GM21528 (cell line): ENCODE measurements around the gene CCR2.
"Not testable (repeated sequence)": the region's sequence is repeated elsewhere in the genome, so short reads cannot be mapped to it uniquely, and the experiment has no call there.

Experiments
- ATAC-seq: cut with Tn5 transposase; IDR thresholded peaks from one replicate; pipeline ENCODE4 v1.9.1; 2021; ENCODE audit warnings: mild to moderate bottlenecking, moderate library complexity; ENCODE audit not compliant: unreplicated experiment, low FRiP score

CCR2 gene

GRCh38 chr3:46400000-46400734 is 46.3 kb downstream of the CCR2 start:
- no peak for ATAC-seq

- ATAC-seq = no peak
Observed at GRCh38 chr3:46400846-46401245, 46.9 kb downstream of the CCR2 start.

DNA sequence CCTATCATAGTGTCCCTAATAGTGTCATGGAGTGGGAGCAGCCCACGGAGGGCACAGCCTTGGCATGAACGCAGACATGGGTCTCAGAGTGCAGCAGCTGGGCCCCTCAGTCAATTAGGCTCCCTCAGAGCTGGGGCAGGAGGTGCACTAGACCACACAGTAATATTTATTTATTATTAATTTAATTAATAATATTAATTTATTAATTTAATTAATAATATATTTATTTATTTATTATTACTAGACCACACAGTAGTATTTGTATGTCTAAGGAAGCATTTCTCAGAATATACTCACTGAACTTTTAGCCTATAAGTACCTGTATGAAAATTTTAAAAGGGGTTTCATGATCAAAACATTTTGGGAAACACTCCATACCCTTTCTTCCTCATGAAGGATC is 47.7 kb downstream of the CCR2 start:
- ATAC-seq = no peak

GRCh38 chr3:46402902-46403301 is 49.0 kb downstream of the CCR2 start:
- not testable (repeated sequence) for ATAC-seq

DNA sequence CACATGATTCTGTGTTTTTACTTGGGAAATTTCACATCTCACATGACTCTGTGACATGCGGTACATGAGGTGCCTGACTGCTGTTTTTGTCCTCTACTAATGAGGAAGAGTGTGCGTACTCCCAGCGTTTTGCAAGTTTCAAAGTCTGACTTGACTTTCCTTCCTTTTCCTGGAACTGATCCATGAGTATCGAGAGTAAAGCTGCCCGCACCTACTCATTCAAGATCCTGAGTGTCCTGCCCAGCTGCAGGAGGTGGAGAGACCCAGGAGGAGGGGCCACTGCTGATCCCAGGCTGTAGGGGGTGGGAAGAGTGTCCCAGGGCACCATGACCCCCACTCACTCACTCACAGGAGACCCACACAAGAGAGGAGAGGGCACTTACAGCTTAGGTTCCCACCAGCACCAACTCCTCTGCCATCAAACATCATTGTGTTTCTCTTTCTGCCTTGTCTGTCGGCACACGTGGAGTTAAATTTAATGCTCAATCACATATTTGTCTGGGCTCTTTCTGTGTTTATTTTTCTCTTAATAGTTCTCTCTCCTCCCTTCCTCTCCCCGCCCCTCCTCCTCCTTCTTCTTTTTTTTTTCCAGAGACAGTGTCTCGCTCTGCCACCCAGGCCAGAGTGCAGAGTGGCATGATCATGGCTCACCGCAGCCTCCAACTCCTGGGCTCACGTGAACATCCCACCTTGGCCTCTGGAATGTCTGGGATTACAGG is 51.5 kb downstream of the CCR2 start:
- ATAC-seq = no peak

- no peak for ATAC-seq
Observed at GRCh38 chr3:46406443-46406787, 52.5 kb downstream of the CCR2 start.

- ATAC-seq = no peak
Observed at GRCh38 chr3:46406788-46407611, 53.1 kb downstream of the CCR2 start, which contains the start of the genes CCR5AS and CCRL2. Gene CCR5AS (minus strand): TSS chr3:46407066. Gene CCRL2 (plus strand): TSS chr3:46407259. CDS start chr3:46408080, 821 bp downstream.

- no peak for ATAC-seq
Observed at GRCh38 chr3:46407970-46408369, 54.1 kb downstream of the CCR2 start.

- no peak for ATAC-seq
Observed at GRCh38 chr3:46408853-46409252, 54.9 kb downstream of the CCR2 start.

DNA sequence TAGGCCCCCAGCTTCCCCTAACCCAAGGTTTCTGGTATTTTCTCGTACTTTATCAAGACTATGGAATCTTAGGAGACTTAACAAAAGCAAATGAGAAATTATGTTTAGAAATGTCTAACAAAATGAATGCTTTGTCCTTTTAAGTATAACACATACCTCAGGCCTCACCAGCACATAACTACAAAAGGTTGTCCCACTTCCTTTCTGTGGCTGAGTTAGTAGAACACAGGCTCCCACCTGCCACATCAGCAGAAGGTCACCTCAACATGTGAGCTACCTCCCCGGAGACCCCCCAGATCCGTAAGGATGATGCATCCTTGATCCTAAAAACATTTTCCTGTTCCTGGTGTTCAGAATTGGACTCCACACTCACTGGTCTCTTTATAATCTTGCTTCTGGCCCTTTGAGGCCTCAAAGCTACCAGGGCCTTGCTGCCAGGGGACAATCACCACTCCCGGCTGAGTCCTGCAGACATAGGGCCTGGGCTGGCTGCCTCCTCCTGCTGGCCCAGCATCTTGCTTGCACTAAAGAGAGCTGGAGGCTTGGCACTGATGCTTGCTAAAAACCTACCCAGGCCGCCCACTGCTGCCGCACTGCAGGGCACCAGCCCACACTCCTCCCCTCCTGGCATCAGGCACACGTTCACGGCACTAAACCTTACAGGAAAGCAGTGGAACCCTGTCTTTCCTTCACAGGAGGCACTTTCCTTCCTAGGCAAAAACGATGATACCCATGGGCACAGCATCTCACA is 56.0 kb downstream of the CCR2 start:
- no peak for ATAC-seq
